OCI-LY7 (cell line): ENCODE data around the gene HTR2A.

ENCODE experiments used
- EZH2phosphoT487 ChIP-seq: fragments of 200-600 bp; sonication (generic); IDR thresholded peaks from 2 replicates; pipeline ENCODE4 v1.6.1; 2018; ENCODE audit warnings: low read depth, borderline replicate concordance, mild to moderate bottlenecking, mixed run types, antibody characterized with exemption, low read length, moderate library complexity, mixed read lengths
- TF ChIP-seq, protein P1 (sequence below): fragments of 200-600 bp; sonication (generic); conservative IDR thresholded peaks from 2 replicates; pipeline ENCODE4 v1.5.1; 2014; ENCODE audit warnings: mild to moderate bottlenecking, antibody characterized with exemption, low read length, moderate library complexity, mixed read lengths

DNA sequence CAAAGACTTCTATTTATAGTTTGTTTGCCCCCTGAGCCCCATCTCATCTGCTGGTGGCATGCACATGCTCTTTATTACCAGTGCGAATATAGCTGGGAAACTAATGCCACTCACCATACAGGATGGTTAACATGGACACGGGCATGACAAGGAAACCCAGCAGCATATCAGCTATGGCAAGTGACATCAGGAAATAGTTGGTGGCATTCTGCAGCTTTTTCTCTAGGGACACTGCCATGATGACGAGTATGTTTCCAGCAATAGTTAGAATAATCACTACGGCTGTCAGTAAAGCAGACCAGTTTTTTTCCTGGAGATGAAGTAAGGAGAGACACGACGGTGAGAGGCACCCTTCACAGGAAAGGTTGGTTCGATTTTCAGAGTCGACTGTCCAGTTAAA is 1.5 kb downstream of the HTR2A start:
- TF ChIP-seq, protein P1, sequence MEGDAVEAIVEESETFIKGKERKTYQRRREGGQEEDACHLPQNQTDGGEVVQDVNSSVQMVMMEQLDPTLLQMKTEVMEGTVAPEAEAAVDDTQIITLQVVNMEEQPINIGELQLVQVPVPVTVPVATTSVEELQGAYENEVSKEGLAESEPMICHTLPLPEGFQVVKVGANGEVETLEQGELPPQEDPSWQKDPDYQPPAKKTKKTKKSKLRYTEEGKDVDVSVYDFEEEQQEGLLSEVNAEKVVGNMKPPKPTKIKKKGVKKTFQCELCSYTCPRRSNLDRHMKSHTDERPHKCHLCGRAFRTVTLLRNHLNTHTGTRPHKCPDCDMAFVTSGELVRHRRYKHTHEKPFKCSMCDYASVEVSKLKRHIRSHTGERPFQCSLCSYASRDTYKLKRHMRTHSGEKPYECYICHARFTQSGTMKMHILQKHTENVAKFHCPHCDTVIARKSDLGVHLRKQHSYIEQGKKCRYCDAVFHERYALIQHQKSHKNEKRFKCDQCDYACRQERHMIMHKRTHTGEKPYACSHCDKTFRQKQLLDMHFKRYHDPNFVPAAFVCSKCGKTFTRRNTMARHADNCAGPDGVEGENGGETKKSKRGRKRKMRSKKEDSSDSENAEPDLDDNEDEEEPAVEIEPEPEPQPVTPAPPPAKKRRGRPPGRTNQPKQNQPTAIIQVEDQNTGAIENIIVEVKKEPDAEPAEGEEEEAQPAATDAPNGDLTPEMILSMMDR, result no peak
- TF ChIP-seq EZH2phosphoT487, result no peak
